Loucy (cell line): ENCODE results near the gene FOXC2.

Experiments used
- H2AFZ ChIP-seq: fragments of 200-600 bp; sonication (generic); 2 replicates; pipeline ENCODE4 v1.6.0; 2016; ENCODE audit warnings: antibody characterized with exemption, mild to moderate bottlenecking, low read length, moderate library complexity
- H3F3A ChIP-seq: fragments of 200-600 bp; 2 replicates; pipeline ENCODE4 v1.6.0; 2016; ENCODE audit warnings: antibody characterized with exemption, low read depth, mild to moderate bottlenecking
- H3K27me3 ChIP-seq: fragments of 200-600 bp; sonication (generic); 2 replicates; pipeline ENCODE4 v1.6.1; 2014; ENCODE audit warnings: low read length, mild to moderate bottlenecking; ENCODE audit not compliant: insufficient read depth, poor library complexity, severe bottlenecking
- H3K36me3 ChIP-seq: fragments of 200-600 bp; sonication (generic); 2 replicates; pipeline ENCODE4 v1.6.1; 2016; ENCODE audit warnings: low read length; ENCODE audit not compliant: insufficient read depth
- H3K4me1 ChIP-seq: fragments of 200-600 bp; sonication (generic); 2 replicates; pipeline ENCODE4 v1.5.1; 2014; ENCODE audit warnings: low read length, mild to moderate bottlenecking; ENCODE audit not compliant: insufficient read depth, poor library complexity, severe bottlenecking
- H3K4me2 ChIP-seq: fragments of 200-600 bp; sonication (generic); 2 replicates; pipeline ENCODE4 v1.6.0; 2014; ENCODE audit warnings: antibody characterized with exemption, low read length, low read depth, mild to moderate bottlenecking; ENCODE audit not compliant: poor library complexity, severe bottlenecking
- H3K4me3 ChIP-seq: fragments of 200-600 bp; sonication (generic); 2 replicates; pipeline ENCODE4 v1.5.1; 2014; ENCODE audit warnings: low read length, mild to moderate bottlenecking, mixed read lengths; ENCODE audit not compliant: poor library complexity, severe bottlenecking
- H3K79me2 ChIP-seq: fragments of 200-600 bp; sonication (generic); 2 replicates; pipeline ENCODE4 v1.6.1; 2014; ENCODE audit warnings: low read length; ENCODE audit not compliant: insufficient read depth
- H3K9ac ChIP-seq: fragments of 200-600 bp; sonication (generic); 2 replicates; pipeline ENCODE4 v1.6.0; 2014; ENCODE audit warnings: mild to moderate bottlenecking, low read depth, low read length, moderate library complexity; ENCODE audit not compliant: poor library complexity, severe bottlenecking
- H3K9me2 ChIP-seq: fragments of 200-600 bp; sonication (generic); replicated peaks from 2 replicates; pipeline ENCODE4 v1.6.1; 2016; ENCODE audit warnings: low read depth, low read length, mixed read lengths
- H3K9me3 ChIP-seq: fragments of 200-600 bp; sonication (generic); 2 replicates; pipeline ENCODE4 v1.6.1; 2014; ENCODE audit warnings: mild to moderate bottlenecking, antibody characterized with exemption, low read length, low read depth; ENCODE audit not compliant: insufficient read depth
- H4K20me1 ChIP-seq: fragments of 200-600 bp; sonication (generic); 2 replicates; pipeline ENCODE4 v1.6.0; 2014; ENCODE audit warnings: antibody characterized with exemption, low read length, mild to moderate bottlenecking; ENCODE audit not compliant: insufficient read depth, poor library complexity, severe bottlenecking
- EZH2phosphoT487 ChIP-seq: fragments of 200-600 bp; IDR thresholded peaks from 2 replicates; pipeline ENCODE4 v1.6.1; 2018; ENCODE audit warnings: antibody characterized with exemption, mild to moderate bottlenecking, moderate library complexity, borderline replicate concordance
- TF ChIP-seq, protein P1 (sequence below): fragments of 200-600 bp; sonication (generic); conservative IDR thresholded peaks from 2 replicates; pipeline ENCODE4 v1.5.1; 2014; ENCODE audit warnings: mild to moderate bottlenecking, antibody characterized with exemption, low read length

FOXC2 gene

DNA sequence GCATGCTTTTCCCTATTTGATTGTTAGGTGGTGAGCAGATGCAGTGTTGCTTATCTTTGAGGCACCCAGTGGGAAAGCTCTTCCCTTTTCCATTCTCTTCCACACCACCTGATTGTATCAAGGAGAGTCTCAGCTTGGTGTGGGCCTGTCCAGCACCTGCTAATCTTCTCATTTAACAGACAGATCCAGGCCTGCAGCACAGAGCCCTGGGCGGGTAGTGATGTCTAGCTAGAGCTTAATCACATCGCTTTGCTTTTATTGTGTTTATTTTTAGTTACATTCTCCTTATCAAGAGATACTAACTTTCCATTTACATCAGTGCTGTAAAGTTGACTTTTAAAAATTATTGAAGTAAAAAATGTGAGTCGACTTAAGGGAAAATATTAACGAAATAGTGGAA lies 35.9 kb downstream of the FOXC2 start:
- no peaks in the 10 kb centered on the region for H4K20me1 ChIP-seq
- no peaks in the 10 kb centered on the region for H3K27me3 ChIP-seq
- no peaks in the 10 kb centered on the region for H3F3A ChIP-seq
- H3K4me2 ChIP-seq = no peak overlapping the region
- no peak overlapping the region for H2AFZ ChIP-seq
- no peaks in the 10 kb centered on the region for H3K79me2 ChIP-seq
- H3K4me1 ChIP-seq = peaks cover 8% of the 10 kb centered on the region
- no peaks in the 10 kb centered on the region for H3K9me3 ChIP-seq
- no peak overlapping the region for H3K4me3 ChIP-seq
- no peaks in the 10 kb centered on the region for H3K9me2 ChIP-seq
- no peak overlapping the region for H3K9ac ChIP-seq
- H3K36me3 ChIP-seq = no peaks in the 10 kb centered on the region
- TF ChIP-seq, protein P1, sequence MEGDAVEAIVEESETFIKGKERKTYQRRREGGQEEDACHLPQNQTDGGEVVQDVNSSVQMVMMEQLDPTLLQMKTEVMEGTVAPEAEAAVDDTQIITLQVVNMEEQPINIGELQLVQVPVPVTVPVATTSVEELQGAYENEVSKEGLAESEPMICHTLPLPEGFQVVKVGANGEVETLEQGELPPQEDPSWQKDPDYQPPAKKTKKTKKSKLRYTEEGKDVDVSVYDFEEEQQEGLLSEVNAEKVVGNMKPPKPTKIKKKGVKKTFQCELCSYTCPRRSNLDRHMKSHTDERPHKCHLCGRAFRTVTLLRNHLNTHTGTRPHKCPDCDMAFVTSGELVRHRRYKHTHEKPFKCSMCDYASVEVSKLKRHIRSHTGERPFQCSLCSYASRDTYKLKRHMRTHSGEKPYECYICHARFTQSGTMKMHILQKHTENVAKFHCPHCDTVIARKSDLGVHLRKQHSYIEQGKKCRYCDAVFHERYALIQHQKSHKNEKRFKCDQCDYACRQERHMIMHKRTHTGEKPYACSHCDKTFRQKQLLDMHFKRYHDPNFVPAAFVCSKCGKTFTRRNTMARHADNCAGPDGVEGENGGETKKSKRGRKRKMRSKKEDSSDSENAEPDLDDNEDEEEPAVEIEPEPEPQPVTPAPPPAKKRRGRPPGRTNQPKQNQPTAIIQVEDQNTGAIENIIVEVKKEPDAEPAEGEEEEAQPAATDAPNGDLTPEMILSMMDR = no peak
- TF ChIP-seq EZH2phosphoT487 = no peak

- Histone ChIP-seq H3K27me3 (no peaks in the 10 kb centered on the region), H2AFZ (no peak overlapping the region), H3K4me3 (no peak overlapping the region), H3K4me1 (no peaks in the 10 kb centered on the region), H3K79me2 (no peaks in the 10 kb centered on the region), H3K4me2 (no peak overlapping the region), H3K36me3 (no peaks in the 10 kb centered on the region), H3K9me3 (no peaks in the 10 kb centered on the region), H3K9me2 (no peaks in the 10 kb centered on the region), H3K9ac (no peak overlapping the region), H3F3A (no peaks in the 10 kb centered on the region), H4K20me1 (no peaks in the 10 kb centered on the region)
- TF ChIP-seq, protein P1 = no peak
- TF ChIP-seq EZH2phosphoT487 = no peak
These were observed 38.0 kb downstream of the FOXC2 start for GRCh38 chr16:86604436-86605193.

DNA sequence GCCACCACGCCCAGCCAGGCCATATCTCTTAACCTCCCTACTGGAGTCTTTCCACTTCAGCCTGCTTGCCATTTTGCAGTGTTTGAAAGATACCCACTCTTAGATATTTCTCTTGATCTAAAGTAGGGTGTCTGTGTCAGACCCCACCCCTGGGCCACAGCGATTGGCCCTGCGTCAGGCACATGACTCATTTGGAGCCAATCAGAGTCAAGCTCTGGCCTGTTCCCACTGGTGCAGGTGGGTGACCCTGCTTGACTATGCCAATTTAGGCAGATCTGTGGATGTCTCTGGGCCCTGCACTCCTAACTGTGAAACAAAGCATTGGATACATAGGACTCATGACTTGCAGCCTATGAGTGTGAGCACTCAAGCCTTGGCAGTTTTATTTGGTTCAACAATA lies 39.3 kb downstream of the FOXC2 start:
- H3K9me3 ChIP-seq = no peaks in the 10 kb centered on the region
- no peaks in the 10 kb centered on the region for H3K79me2 ChIP-seq
- H3K4me3 ChIP-seq = no peak overlapping the region
- H3F3A ChIP-seq = no peaks in the 10 kb centered on the region
- TF ChIP-seq EZH2phosphoT487 = no peak
- TF ChIP-seq, protein P1 = no peak
- no peak overlapping the region for H2AFZ ChIP-seq
- H3K36me3 ChIP-seq = no peaks in the 10 kb centered on the region
- H3K9me2 ChIP-seq = no peaks in the 10 kb centered on the region
- no peaks in the 10 kb centered on the region for H4K20me1 ChIP-seq
- H3K4me2 ChIP-seq = no peak overlapping the region
- H3K27me3 ChIP-seq = no peaks in the 10 kb centered on the region
- no peak overlapping the region for H3K9ac ChIP-seq
- no peaks in the 10 kb centered on the region for H3K4me1 ChIP-seq
